ENCODE measurements around the gene CNTN4. TPM values are rescaled to one million over a fixed set of nuclear protein-coding genes. Genes with fewer than 3 reads are reported as not detected.

CNTN4 gene
- total RNA-seq, 2 donors from 2014 or later = 13.0 to 50.1 TPM

DNA sequence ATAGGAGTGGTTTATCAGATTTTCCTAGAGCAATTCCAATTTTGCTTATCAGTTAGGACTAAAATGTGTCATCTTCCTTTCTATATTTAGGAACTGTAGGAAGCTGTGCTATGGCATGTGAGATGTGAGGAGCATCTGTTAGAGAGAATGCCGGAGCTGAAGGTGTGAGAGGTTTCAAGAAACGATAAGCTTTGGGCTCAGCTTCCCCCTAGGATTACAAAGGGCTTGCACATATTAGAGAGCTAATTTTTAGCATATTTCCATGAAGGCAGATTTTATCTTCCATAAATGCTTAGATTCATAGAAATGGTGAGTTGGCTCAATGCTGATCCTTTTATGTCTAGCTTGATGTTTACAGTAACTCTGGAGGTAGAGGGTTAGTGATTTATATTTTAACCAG, 120.2 kb downstream of the CNTN4 start:
- H3K27me3 ChIP-seq = no peaks in the 10 kb centered on the region
- ATAC-seq = no peak
- no peaks in the 10 kb centered on the region for H3K36me3 ChIP-seq (replicated peaks in 1 of 2; ENCODE audit: insufficient read depth in 1 of 2, low read depth in 2 of 2)
- no peak overlapping the region for H3K4me3 ChIP-seq
- no peak for TF ChIP-seq POLR2A (IDR thresholded peaks at IDR 0.05)
- TF ChIP-seq, protein P1, sequence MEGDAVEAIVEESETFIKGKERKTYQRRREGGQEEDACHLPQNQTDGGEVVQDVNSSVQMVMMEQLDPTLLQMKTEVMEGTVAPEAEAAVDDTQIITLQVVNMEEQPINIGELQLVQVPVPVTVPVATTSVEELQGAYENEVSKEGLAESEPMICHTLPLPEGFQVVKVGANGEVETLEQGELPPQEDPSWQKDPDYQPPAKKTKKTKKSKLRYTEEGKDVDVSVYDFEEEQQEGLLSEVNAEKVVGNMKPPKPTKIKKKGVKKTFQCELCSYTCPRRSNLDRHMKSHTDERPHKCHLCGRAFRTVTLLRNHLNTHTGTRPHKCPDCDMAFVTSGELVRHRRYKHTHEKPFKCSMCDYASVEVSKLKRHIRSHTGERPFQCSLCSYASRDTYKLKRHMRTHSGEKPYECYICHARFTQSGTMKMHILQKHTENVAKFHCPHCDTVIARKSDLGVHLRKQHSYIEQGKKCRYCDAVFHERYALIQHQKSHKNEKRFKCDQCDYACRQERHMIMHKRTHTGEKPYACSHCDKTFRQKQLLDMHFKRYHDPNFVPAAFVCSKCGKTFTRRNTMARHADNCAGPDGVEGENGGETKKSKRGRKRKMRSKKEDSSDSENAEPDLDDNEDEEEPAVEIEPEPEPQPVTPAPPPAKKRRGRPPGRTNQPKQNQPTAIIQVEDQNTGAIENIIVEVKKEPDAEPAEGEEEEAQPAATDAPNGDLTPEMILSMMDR (IDR thresholded peaks at IDR 0.05) = no peak
- no peak overlapping the region for H3K27ac ChIP-seq
- no peaks in the 10 kb centered on the region for H3K4me1 ChIP-seq
- no peaks in the 10 kb centered on the region for H3K9me3 ChIP-seq
- 58 to 75% methylated on average over 2 of the region's 2 CpGs for WGBS, 2 donors
- intact Hi-C loops (cut with DNase I) = no loop called here
- no peak for DNase-seq

- H3K27ac ChIP-seq = no peak overlapping the region
- 50 to 56% methylated on average over 4 of the region's 4 CpGs for WGBS, 2 donors
- no peaks in the 10 kb centered on the region for H3K9me3 ChIP-seq
- intact Hi-C loops (cut with DNase I) = no loop called here
- DNase-seq = no peak
- H3K4me1 ChIP-seq = no peaks in the 10 kb centered on the region
- no peak for ATAC-seq
- no peak for TF ChIP-seq POLR2A (IDR thresholded peaks at IDR 0.05)
- TF ChIP-seq, protein P1 (IDR thresholded peaks at IDR 0.05) = no peak
- no peak overlapping the region for H3K4me3 ChIP-seq
- no peaks in the 10 kb centered on the region for H3K27me3 ChIP-seq
- no peaks in the 10 kb centered on the region for H3K36me3 ChIP-seq (replicated peaks in 1 of 2; ENCODE audit: insufficient read depth in 1 of 2, low read depth in 2 of 2)
These were observed 137.5 kb downstream of the CNTN4 start for GRCh38 chr3:2236203-2236602.

GRCh38 chr3:2244137-2244536, 145.5 kb downstream of the CNTN4 start:
- intact Hi-C loops (cut with DNase I) = no loop called here
- ATAC-seq (no peak), DNase-seq (no peak)
- Histone ChIP-seq H3K27me3 (no peaks in the 10 kb centered on the region), H3K36me3 (replicated peaks in 1 of 2; ENCODE audit: insufficient read depth in 1 of 2, low read depth in 2 of 2) (no peaks in the 10 kb centered on the region), H3K4me1 (no peaks in the 10 kb centered on the region), H3K27ac (no peak overlapping the region), H3K4me3 (no peak overlapping the region), H3K9me3 (no peaks in the 10 kb centered on the region)
- no peak for TF ChIP-seq POLR2A (IDR thresholded peaks at IDR 0.05)
- TF ChIP-seq, protein P1 (IDR thresholded peaks at IDR 0.05) = no peak

DNA sequence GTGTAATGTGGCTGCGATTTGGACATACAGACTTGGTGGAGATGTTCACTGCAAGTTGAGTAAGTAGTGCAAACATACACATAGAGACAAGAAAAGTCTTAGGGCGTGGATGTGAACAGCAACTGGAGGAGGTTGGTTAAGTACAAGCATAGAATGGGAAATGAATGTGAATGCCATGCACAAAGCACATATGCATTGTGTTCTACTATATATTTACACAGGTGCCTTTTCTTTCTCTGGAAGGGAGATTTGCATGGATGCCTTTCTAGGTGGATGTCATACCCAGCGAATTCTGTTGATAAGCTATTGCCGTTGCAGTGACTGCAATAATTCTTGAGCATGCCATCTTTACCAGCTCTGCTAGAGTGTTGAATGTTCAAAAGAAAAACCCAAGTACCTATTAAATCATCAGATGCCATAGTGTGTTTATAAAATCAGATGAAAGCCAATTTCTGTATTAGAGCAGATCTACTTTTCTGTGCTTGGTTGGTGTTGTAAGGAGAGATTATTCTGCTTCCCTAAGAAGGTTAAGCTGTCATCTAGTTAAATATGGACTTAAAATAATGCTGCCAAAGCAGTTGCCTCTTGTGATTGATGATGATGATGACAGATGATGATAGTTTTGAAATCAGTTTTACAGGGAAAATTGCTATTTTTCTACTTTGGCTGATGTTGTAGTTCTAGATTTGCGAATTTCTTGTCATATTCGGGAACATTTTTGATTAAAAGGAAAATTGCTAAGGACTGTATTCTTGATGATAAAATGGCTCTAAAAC, 148.4 kb downstream of the CNTN4 start:
- Histone ChIP-seq H3K4me3 (no peak overlapping the region), H3K4me1 (no peaks in the 10 kb centered on the region), H3K36me3 (replicated peaks in 1 of 2; ENCODE audit: insufficient read depth in 1 of 2, low read depth in 2 of 2) (no peaks in the 10 kb centered on the region), H3K27me3 (no peaks in the 10 kb centered on the region), H3K27ac (no peak overlapping the region), H3K9me3 (no peaks in the 10 kb centered on the region)
- DNase-seq = no peak
- no peak for ATAC-seq
- intact Hi-C loops (cut with DNase I) = no loop called here
- 45 to 49% methylated on average over 6 of the region's 6 CpGs for WGBS, 2 donors
- no peak for TF ChIP-seq POLR2A (IDR thresholded peaks at IDR 0.05)
- TF ChIP-seq, protein P1 (IDR thresholded peaks at IDR 0.05) = no peak

- H3K36me3 ChIP-seq (replicated peaks in 1 of 2; ENCODE audit: insufficient read depth in 1 of 2, low read depth in 2 of 2) = no peaks in the 10 kb centered on the region
- ATAC-seq (no peak), DNase-seq (no peak)
- H3K27me3 ChIP-seq = no peaks in the 10 kb centered on the region
- no peak overlapping the region for H3K4me3 ChIP-seq
- H3K9me3 ChIP-seq = no peaks in the 10 kb centered on the region
- TF ChIP-seq, protein P1 (IDR thresholded peaks at IDR 0.05) = no peak
- TF ChIP-seq POLR2A (IDR thresholded peaks at IDR 0.05) = no peak
- H3K27ac ChIP-seq = no peak overlapping the region
- H3K4me1 ChIP-seq = no peaks in the 10 kb centered on the region
- 32 to 40% methylated on average over 4 of the region's 4 CpGs for WGBS, 2 donors
- intact Hi-C loops (cut with DNase I) = no loop called here
These were observed 149.2 kb downstream of the CNTN4 start for GRCh38 chr3:2247831-2248230.

Measured in body of pancreas (tissue), 4 donors.